ENCODE measurements around the gene MED22.
"Not testable (repeated sequence)": the region's sequence is repeated elsewhere in the genome, so short reads cannot be mapped to it uniquely, and the experiment has no call there.

Gene MED22

GRCh38 chr9:133386338-133386737 is 38.4 kb upstream of the MED22 start:
- Histone ChIP-seq H3K9ac (ENCODE audit: low read depth, low read length) (no peak overlapping the region), H3K9me3 (ENCODE audit: insufficient read depth, low read depth, low read length) (no peaks in the 10 kb centered on the region), H3K27me3 (ENCODE audit: insufficient read depth, low read length) (no peaks in the 10 kb centered on the region), H3K4me3 (ENCODE audit: low read length) (no peak overlapping the region), H3K4me1 (ENCODE audit: insufficient read depth, low read length) (no peaks in the 10 kb centered on the region), H3K36me3 (ENCODE audit: insufficient read depth, low read length) (no peaks in the 10 kb centered on the region), H3K27ac (ENCODE audit: low read depth, low read length) (no peak overlapping the region)
- 95% methylated on average over 13 of the region's 13 CpGs for WGBS

GRCh38 chr9:133385452-133385851 is 37.5 kb upstream of the MED22 start:
- Histone ChIP-seq H3K27ac (ENCODE audit: low read depth, low read length) (no peak overlapping the region), H3K4me3 (ENCODE audit: low read length) (no peak overlapping the region), H3K27me3 (ENCODE audit: insufficient read depth, low read length) (no peaks in the 10 kb centered on the region), H3K4me1 (ENCODE audit: insufficient read depth, low read length) (no peaks in the 10 kb centered on the region), H3K36me3 (ENCODE audit: insufficient read depth, low read length) (no peaks in the 10 kb centered on the region), H3K9me3 (ENCODE audit: insufficient read depth, low read depth, low read length) (no peaks in the 10 kb centered on the region), H3K9ac (ENCODE audit: low read depth, low read length) (no peak overlapping the region)
- 90% methylated on average over 14 of the region's 14 CpGs for WGBS

GRCh38 chr9:133384736-133385321 is 36.9 kb upstream of the MED22 start:
- Histone ChIP-seq H3K9me3 (ENCODE audit: insufficient read depth, low read depth, low read length) (no peaks in the 10 kb centered on the region), H3K27ac (ENCODE audit: low read depth, low read length) (no peak overlapping the region), H3K4me3 (ENCODE audit: low read length) (no peak overlapping the region), H3K36me3 (ENCODE audit: insufficient read depth, low read length) (no peaks in the 10 kb centered on the region), H3K4me1 (ENCODE audit: insufficient read depth, low read length) (no peaks in the 10 kb centered on the region), H3K9ac (ENCODE audit: low read depth, low read length) (no peak overlapping the region), H3K27me3 (ENCODE audit: insufficient read depth, low read length) (no peaks in the 10 kb centered on the region)
- 94% methylated on average over 17 of the region's 17 CpGs for WGBS

GRCh38 chr9:133383438-133383837 is 35.5 kb upstream of the MED22 start:
- no peaks in the 10 kb centered on the region for H3K36me3 ChIP-seq (ENCODE audit: insufficient read depth, low read length)
- no peaks in the 10 kb centered on the region for H3K9me3 ChIP-seq (ENCODE audit: insufficient read depth, low read depth, low read length)
- H3K27me3 ChIP-seq (ENCODE audit: insufficient read depth, low read length): no peaks in the 10 kb centered on the region; the same call in 1 of the 2 replicates
- H3K4me1 ChIP-seq (ENCODE audit: insufficient read depth, low read length): no peaks in the 10 kb centered on the region
- no peak overlapping the region for H3K4me3 ChIP-seq (ENCODE audit: low read length)
- no peak overlapping the region for H3K9ac ChIP-seq (ENCODE audit: low read depth, low read length)
- no peak overlapping the region for H3K27ac ChIP-seq (ENCODE audit: low read depth, low read length)
- 94% methylated on average over 3 of the region's 3 CpGs for WGBS

- Histone ChIP-seq H3K36me3 (ENCODE audit: insufficient read depth, low read length) (no peaks in the 10 kb centered on the region), H3K9me3 (ENCODE audit: insufficient read depth, low read depth, low read length) (no peaks in the 10 kb centered on the region), H3K4me3 (ENCODE audit: low read length) (no peak overlapping the region), H3K27me3 (ENCODE audit: insufficient read depth, low read length) (peaks cover 4% of the 10 kb centered on the region; the same call in 1 of the 2 replicates), H3K4me1 (ENCODE audit: insufficient read depth, low read length) (no peaks in the 10 kb centered on the region), H3K9ac (ENCODE audit: low read depth, low read length) (no peak overlapping the region), H3K27ac (ENCODE audit: low read depth, low read length) (no peak overlapping the region)
- 86% methylated on average over 4 of the region's 4 CpGs for WGBS
Measured at GRCh38 chr9:133382507-133383141, 34.7 kb upstream of the MED22 start.

GRCh38 chr9:133380734-133381133 is 32.8 kb upstream of the MED22 start:
- no peak overlapping the region for H3K9ac ChIP-seq (ENCODE audit: low read depth, low read length)
- no peak overlapping the region for H3K27ac ChIP-seq (ENCODE audit: low read depth, low read length)
- no peak overlapping the region for H3K4me3 ChIP-seq (ENCODE audit: low read length)
- no peaks in the 10 kb centered on the region for H3K9me3 ChIP-seq (ENCODE audit: insufficient read depth, low read depth, low read length)
- WGBS: 92% methylated on average over 4 of the region's 4 CpGs
- peaks cover 14% of the 10 kb centered on the region for H3K27me3 ChIP-seq (ENCODE audit: insufficient read depth, low read length)
- H3K36me3 ChIP-seq (ENCODE audit: insufficient read depth, low read length): no peaks in the 10 kb centered on the region
- H3K4me1 ChIP-seq (ENCODE audit: insufficient read depth, low read length): no peaks in the 10 kb centered on the region

- no peaks in the 10 kb centered on the region for H3K36me3 ChIP-seq (ENCODE audit: insufficient read depth, low read length)
- no peak overlapping the region for H3K27ac ChIP-seq (ENCODE audit: low read depth, low read length)
- no peaks in the 10 kb centered on the region for H3K9me3 ChIP-seq (ENCODE audit: insufficient read depth, low read depth, low read length)
- H3K4me3 ChIP-seq (ENCODE audit: low read length): no peak overlapping the region
- no peak overlapping the region for H3K9ac ChIP-seq (ENCODE audit: low read depth, low read length)
- peaks cover 14% of the 10 kb centered on the region for H3K27me3 ChIP-seq (ENCODE audit: insufficient read depth, low read length)
- H3K4me1 ChIP-seq (ENCODE audit: insufficient read depth, low read length): no peaks in the 10 kb centered on the region
- 91% methylated on average over 13 of the region's 14 CpGs for WGBS
Measured at GRCh38 chr9:133379153-133380086, 31.5 kb upstream of the MED22 start.

- H3K27me3 ChIP-seq (ENCODE audit: insufficient read depth, low read length): peaks cover 14% of the 10 kb centered on the region
- WGBS: 95% methylated on average over 1 of the region's 1 CpG
- no peaks in the 10 kb centered on the region for H3K4me1 ChIP-seq (ENCODE audit: insufficient read depth, low read length)
Measured at GRCh38 chr9:133378408-133378962, 30.6 kb upstream of the MED22 start.

GRCh38 chr9:133377721-133378216 is 29.8 kb upstream of the MED22 start:
- H3K4me1 ChIP-seq (ENCODE audit: insufficient read depth, low read length): no peaks in the 10 kb centered on the region
- no peak overlapping the region for H3K4me3 ChIP-seq (ENCODE audit: low read length)
- WGBS: 53% methylated on average over 6 of the region's 6 CpGs
- no peaks in the 10 kb centered on the region for H3K9me3 ChIP-seq (ENCODE audit: insufficient read depth, low read depth, low read length)
- peaks cover 7% of the 10 kb centered on the region; the same call in 1 of the 2 replicates for H3K36me3 ChIP-seq (ENCODE audit: insufficient read depth, low read length)
- no peak overlapping the region for H3K9ac ChIP-seq (ENCODE audit: low read depth, low read length)
- peaks cover 14% of the 10 kb centered on the region for H3K27me3 ChIP-seq (ENCODE audit: insufficient read depth, low read length)
- no peak overlapping the region for H3K27ac ChIP-seq (ENCODE audit: low read depth, low read length)

More at GRCh38 chr9:133378408-133378962, 30.6 kb upstream of the MED22 start:
- Histone ChIP-seq H3K9me3 (ENCODE audit: insufficient read depth, low read depth, low read length) (no peaks in the 10 kb centered on the region), H3K27ac (ENCODE audit: low read depth, low read length) (no peak overlapping the region), H3K9ac (ENCODE audit: low read depth, low read length) (no peak overlapping the region), H3K4me3 (ENCODE audit: low read length) (no peak overlapping the region), H3K36me3 (ENCODE audit: insufficient read depth, low read length) (peaks cover 2% of the 10 kb centered on the region; the same call in 1 of the 2 replicates)

- 92% methylated on average over 14 of the region's 14 CpGs for WGBS
- H3K36me3 ChIP-seq (ENCODE audit: insufficient read depth, low read length); H3K27ac ChIP-seq (ENCODE audit: low read depth, low read length); H3K9ac ChIP-seq (ENCODE audit: low read depth, low read length); H3K4me3 ChIP-seq (ENCODE audit: low read length); H3K9me3 ChIP-seq (ENCODE audit: insufficient read depth, low read depth, low read length); H3K4me1 ChIP-seq (ENCODE audit: insufficient read depth, low read length): not testable (repeated sequence)
- H3K27me3 ChIP-seq (ENCODE audit: insufficient read depth, low read length): peaks cover 14% of the 10 kb centered on the region
Measured at GRCh38 chr9:133377280-133377679, 29.3 kb upstream of the MED22 start.

All from HUES64 (cell line).